ENCODE measurements around the gene ALAS1.
A peak's percentile ranks its signal among the peaks of the same experiment; 100 is the strongest.

Gene ALAS1

DNA sequence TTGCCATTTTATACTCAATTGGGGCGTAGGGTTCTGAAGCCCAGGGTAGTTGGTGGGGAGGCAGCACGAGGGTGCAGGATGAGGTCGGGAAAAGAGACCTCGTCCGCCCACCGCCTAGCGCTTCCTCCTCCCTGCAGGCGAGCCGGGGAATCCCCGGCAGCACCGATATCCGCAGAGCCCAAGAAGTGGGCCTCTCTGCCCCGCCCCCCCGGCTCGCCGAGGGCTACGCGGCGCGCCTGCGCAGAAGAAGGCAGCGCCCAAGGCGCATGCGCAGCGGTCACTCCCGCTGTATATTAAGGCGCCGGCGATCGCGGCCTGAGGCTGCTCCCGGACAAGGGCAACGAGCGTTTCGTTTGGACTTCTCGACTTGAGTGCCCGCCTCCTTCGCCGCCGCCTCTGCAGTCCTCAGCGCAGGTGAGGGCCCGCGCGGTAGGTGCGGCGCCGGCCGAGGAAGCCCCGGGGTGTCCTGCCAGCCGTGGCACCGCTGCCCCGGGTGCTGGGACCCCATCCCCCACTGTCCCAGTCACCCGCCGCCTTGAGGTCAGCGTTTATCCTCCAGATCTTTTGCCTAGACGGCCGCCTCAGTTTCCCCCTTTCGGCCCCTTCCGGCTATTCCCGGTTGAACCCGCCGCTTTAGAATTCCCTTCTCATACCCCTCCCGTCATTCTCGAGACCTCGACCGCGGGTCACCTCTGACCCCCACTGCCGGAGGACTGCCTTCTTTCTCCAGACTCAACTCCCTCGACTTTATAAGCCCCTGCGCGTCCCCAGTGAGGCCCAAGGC, at the start of gene ALAS1 (continued):
- TF ChIP-seq GLIS1 (tag by site-specific recombination; IDR thresholded peaks at IDR 0.05): peak; percentile 35; the same call in 1 of the 2 replicates
- TF ChIP-seq ZNF660 (tag by site-specific recombination; IDR thresholded peaks at IDR 0.05): 0 out of 2 replicates have a peak, but pooled peaks have one; percentile 11
- TF ChIP-seq, protein P1, sequence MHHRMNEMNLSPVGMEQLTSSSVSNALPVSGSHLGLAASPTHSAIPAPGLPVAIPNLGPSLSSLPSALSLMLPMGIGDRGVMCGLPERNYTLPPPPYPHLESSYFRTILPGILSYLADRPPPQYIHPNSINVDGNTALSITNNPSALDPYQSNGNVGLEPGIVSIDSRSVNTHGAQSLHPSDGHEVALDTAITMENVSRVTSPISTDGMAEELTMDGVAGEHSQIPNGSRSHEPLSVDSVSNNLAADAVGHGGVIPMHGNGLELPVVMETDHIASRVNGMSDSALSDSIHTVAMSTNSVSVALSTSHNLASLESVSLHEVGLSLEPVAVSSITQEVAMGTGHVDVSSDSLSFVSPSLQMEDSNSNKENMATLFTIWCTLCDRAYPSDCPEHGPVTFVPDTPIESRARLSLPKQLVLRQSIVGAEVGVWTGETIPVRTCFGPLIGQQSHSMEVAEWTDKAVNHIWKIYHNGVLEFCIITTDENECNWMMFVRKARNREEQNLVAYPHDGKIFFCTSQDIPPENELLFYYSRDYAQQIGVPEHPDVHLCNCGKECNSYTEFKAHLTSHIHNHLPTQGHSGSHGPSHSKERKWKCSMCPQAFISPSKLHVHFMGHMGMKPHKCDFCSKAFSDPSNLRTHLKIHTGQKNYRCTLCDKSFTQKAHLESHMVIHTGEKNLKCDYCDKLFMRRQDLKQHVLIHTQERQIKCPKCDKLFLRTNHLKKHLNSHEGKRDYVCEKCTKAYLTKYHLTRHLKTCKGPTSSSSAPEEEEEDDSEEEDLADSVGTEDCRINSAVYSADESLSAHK (tag by site-specific recombination; IDR thresholded peaks at IDR 0.05): no peak
- peak; percentile 60 for TF ChIP-seq GLIS2 (tag by site-specific recombination; IDR thresholded peaks at IDR 0.05)
- peak; percentile 71; the same call in 1 of the 2 replicates for TF ChIP-seq ZNF341 (tag by site-specific recombination; IDR thresholded peaks at IDR 0.05; ENCODE audit: low read depth)
- no peak for TF ChIP-seq ZNF274 (IDR thresholded peaks at IDR 0.05; ENCODE audit: low read length)
- TF ChIP-seq ZNF274 (tag by site-specific recombination; IDR thresholded peaks at IDR 0.05; ENCODE audit: borderline replicate concordance): no peak
- no peak for TF ChIP-seq ZNF175 (tag by site-specific recombination; IDR thresholded peaks at IDR 0.05)
- TF ChIP-seq SP3 (tag by site-specific recombination; IDR thresholded peaks at IDR 0.05): peak; percentile 25; the same call in 1 of the 2 replicates
- TF ChIP-seq, protein P2, sequence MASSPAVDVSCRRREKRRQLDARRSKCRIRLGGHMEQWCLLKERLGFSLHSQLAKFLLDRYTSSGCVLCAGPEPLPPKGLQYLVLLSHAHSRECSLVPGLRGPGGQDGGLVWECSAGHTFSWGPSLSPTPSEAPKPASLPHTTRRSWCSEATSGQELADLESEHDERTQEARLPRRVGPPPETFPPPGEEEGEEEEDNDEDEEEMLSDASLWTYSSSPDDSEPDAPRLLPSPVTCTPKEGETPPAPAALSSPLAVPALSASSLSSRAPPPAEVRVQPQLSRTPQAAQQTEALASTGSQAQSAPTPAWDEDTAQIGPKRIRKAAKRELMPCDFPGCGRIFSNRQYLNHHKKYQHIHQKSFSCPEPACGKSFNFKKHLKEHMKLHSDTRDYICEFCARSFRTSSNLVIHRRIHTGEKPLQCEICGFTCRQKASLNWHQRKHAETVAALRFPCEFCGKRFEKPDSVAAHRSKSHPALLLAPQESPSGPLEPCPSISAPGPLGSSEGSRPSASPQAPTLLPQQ (tag by site-specific recombination; IDR thresholded peaks at IDR 0.05): peak; percentile 24; the same call in 1 of the 2 replicates
- TF ChIP-seq BCL11B (tag by site-specific recombination; IDR thresholded peaks at IDR 0.05; ENCODE audit: low read depth): peak; percentile 10; the same call in 1 of the 2 replicates

- ChIA-PET CTCF (interaction anchor here (0.7 to 1.4 kb wide), 2 partner anchors 147 to 328 kb away, joined by 3 to 4 read pairs; no protein-coding TSS in a partner anchor), POLR2A (interaction anchor here (1.1 kb wide), 1 partner anchor 153 kb away, joined by 3 read pairs; the partner anchor contains the start of gene RPL29)
- Histone ChIP-seq H3K4me1 (ENCODE audit: control insufficient read depth, insufficient read depth, low read length) (no peaks in the 10 kb centered on the region), H3K27ac (ENCODE audit: extremely low read depth, low read depth, low read length) (no peak overlapping the region), H3K9me3 (ENCODE audit: control insufficient read depth, insufficient read depth, low read depth, low read length) (no peaks in the 10 kb centered on the region), H3K36me3 (ENCODE audit: control insufficient read depth in 2 of 2, insufficient read depth in 1 of 2, low read length in 2 of 2) (peaks cover 3 to 61% of the 10 kb centered on the region in 2 experiments; a peak in 2 of 3 replicates), H3K4me3 (ENCODE audit: low read depth, low read length) (no peak overlapping the region)
- TF ChIP-seq ZNF629 (tag by site-specific recombination; IDR thresholded peaks at IDR 0.05): no peak
- TF ChIP-seq ZFP37 (tag by site-specific recombination; IDR thresholded peaks at IDR 0.05): no peak
- TF ChIP-seq KLF1 (tag by site-specific recombination; IDR thresholded peaks at IDR 0.05): no peak
- no peak for TF ChIP-seq ZBTB48 (tag by site-specific recombination; IDR thresholded peaks at IDR 0.05)
- TF ChIP-seq, protein P3, sequence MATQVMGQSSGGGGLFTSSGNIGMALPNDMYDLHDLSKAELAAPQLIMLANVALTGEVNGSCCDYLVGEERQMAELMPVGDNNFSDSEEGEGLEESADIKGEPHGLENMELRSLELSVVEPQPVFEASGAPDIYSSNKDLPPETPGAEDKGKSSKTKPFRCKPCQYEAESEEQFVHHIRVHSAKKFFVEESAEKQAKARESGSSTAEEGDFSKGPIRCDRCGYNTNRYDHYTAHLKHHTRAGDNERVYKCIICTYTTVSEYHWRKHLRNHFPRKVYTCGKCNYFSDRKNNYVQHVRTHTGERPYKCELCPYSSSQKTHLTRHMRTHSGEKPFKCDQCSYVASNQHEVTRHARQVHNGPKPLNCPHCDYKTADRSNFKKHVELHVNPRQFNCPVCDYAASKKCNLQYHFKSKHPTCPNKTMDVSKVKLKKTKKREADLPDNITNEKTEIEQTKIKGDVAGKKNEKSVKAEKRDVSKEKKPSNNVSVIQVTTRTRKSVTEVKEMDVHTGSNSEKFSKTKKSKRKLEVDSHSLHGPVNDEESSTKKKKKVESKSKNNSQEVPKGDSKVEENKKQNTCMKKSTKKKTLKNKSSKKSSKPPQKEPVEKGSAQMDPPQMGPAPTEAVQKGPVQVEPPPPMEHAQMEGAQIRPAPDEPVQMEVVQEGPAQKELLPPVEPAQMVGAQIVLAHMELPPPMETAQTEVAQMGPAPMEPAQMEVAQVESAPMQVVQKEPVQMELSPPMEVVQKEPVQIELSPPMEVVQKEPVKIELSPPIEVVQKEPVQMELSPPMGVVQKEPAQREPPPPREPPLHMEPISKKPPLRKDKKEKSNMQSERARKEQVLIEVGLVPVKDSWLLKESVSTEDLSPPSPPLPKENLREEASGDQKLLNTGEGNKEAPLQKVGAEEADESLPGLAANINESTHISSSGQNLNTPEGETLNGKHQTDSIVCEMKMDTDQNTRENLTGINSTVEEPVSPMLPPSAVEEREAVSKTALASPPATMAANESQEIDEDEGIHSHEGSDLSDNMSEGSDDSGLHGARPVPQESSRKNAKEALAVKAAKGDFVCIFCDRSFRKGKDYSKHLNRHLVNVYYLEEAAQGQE (tag by site-specific recombination; IDR thresholded peaks at IDR 0.05): no peak
- TF ChIP-seq, protein P2 (tag by site-specific recombination; IDR thresholded peaks at IDR 0.05): no peak
- no peak for TF ChIP-seq ZSCAN30 (tag by site-specific recombination; IDR thresholded peaks at IDR 0.05)
- TF ChIP-seq ZNF138 (tag by site-specific recombination; IDR thresholded peaks at IDR 0.05; ENCODE audit: borderline replicate concordance): no peak
- no peak for TF ChIP-seq TCF7L2 (IDR thresholded peaks at IDR 0.05; ENCODE audit: borderline replicate concordance, low read depth, low read length)
- TF ChIP-seq ZNF214 (tag by site-specific recombination; IDR thresholded peaks at IDR 0.05; ENCODE audit: borderline replicate concordance): no peak
- no peak for TF ChIP-seq ZNF501 (tag by site-specific recombination; IDR thresholded peaks at IDR 0.05)
- no peak for TF ChIP-seq ZNF621 (tag by site-specific recombination; IDR thresholded peaks at IDR 0.05)
- TF ChIP-seq ZNF677 (tag by site-specific recombination; IDR thresholded peaks at IDR 0.05): no peak
- no peak for TF ChIP-seq ZNF16 (tag by site-specific recombination; IDR thresholded peaks at IDR 0.05; ENCODE audit: low read depth)
- TF ChIP-seq ZNF114 (tag by site-specific recombination; IDR thresholded peaks at IDR 0.05): no peak
- TF ChIP-seq ZNF23 (tag by site-specific recombination; IDR thresholded peaks at IDR 0.05; ENCODE audit: borderline replicate concordance): no peak
Measured at GRCh38 chr3:52149021-52149420, 48.9 kb upstream of the ALAS1 start.
